Breast epithelium (tissue), 4 donors: Measurements from ENCODE around the gene BEST2. TPM values are rescaled to one million over a fixed set of nuclear protein-coding genes. Genes with fewer than 3 reads are reported as not detected.

ENCODE experiments used
- DNase-seq, 2 donors: peaks; one replicate each; pipeline ENCODE4 v3.0.0-alpha.2; 2019; ENCODE audit warnings: low spot score in 2 of 2
- H3K27ac ChIP-seq, 2 donors: fragments of 200-600 bp; sonication (generic) in 1 of 2; one replicate each; pipeline ENCODE4 v1.5.1; 2016 to 2019; ENCODE audit warnings: mild to moderate bottlenecking in 1 of 2
- H3K27me3 ChIP-seq, 2 donors: fragments of 200-600 bp; sonication (generic) in 1 of 2; one replicate each; pipeline versions ENCODE4 v1.5.1 to v1.6.0; 2017 to 2019; ENCODE audit warnings: control low read depth in 1 of 2, mild to moderate bottlenecking in 1 of 2
- H3K36me3 ChIP-seq: fragments of 200-600 bp; one replicate; pipeline ENCODE4 v1.5.1; 2019
- H3K4me1 ChIP-seq, 2 donors: fragments of 200-600 bp; sonication (generic); one replicate each; pipeline ENCODE4 v1.5.1; 2016 to 2019; ENCODE audit warnings: control low read depth in 1 of 2
- H3K4me3 ChIP-seq, 3 donors: fragments of 200-600 bp; sonication (generic); 1 replicate in 2 of 3; 2 replicates in 1 of 3; pipeline ENCODE4 v1.5.1; 2016 to 2019; ENCODE audit warnings: mild to moderate bottlenecking in 3 of 3, moderate library complexity in 2 of 3
- H3K9me3 ChIP-seq, 2 donors: fragments of 200-600 bp; sonication (generic) in 1 of 2; one replicate each; pipeline ENCODE4 v1.5.1; 2016 to 2019; ENCODE audit warnings: control low read depth in 1 of 2
- CTCF ChIP-seq, 3 donors: fragments of 450-650 bp; IDR thresholded peaks; one replicate each; pipeline ENCODE4 v1.5.1; 2016 to 2017; ENCODE audit warnings: antibody characterized with exemption in 3 of 3, mild to moderate bottlenecking in 3 of 3, moderate library complexity in 3 of 3
- POLR2A ChIP-seq: fragments of 450-650 bp; IDR thresholded peaks from one replicate; pipeline ENCODE4 v1.6.1; 2016; ENCODE audit warnings: antibody characterized with exemption, mild to moderate bottlenecking, moderate library complexity
- POLR2AphosphoS5 ChIP-seq, 3 donors: sonication (generic); formaldehyde crosslinking; IDR thresholded peaks; one replicate each; pipeline ENCODE4 v1.6.1; 2017; ENCODE audit warnings: antibody characterized with exemption in 3 of 3
- intact Hi-C: fragments of 100-400 bp; cut with DNase I; formaldehyde crosslinking; loops from one replicate; pipeline ENCODE4 v1.15.1; 2023; ENCODE audit warnings: low total_unique reads
- total RNA-seq, 3 donors: library from RNA; depleted of rRNA; stranded (reverse); fragments of >200 nt; gene quantifications; one replicate each; pipeline ENCODE4 v1.1.0, GENCODE V29; 2016

The BEST2 gene
- total RNA-seq, 3 donors from 2014 or later: not detected

DNA sequence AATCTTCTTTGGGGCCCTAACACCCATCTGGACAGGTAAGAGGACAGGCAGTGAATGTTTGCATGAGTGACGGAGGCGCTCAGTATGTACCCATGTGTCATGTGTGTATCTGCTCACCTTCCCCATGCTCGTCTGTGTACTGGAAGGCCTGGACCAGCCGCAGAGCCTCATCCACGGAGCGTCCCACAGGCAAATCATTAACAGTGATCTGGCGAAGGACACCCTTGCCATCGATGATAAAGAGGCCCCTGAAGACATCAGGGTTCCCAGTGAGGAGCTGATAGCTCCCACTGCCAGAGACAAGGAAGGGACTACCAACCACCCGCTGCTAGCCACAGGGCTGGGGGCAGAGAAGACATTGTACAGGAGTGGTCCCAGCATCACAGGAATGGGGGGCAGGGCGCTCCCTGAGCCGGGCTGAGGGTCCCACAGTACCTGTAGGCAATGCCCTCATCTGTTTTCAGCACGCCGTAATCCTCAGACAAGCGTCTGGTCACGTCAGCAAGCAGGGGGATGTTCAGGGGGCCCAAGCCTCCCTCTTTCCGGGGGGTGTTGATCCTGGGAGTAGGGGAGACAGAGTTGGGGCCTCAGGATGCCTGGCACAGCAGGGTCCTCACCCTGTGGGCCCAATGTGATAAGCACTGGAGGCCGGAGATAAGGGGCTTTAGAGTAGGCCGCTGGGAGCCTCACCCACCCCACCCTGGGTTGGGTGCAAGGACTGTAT is 48.3 kb downstream of the BEST2 start:
- TF ChIP-seq CTCF (IDR thresholded peaks at IDR 0.05) (no peak), POLR2AphosphoS5 (IDR thresholded peaks at IDR 0.05) (no peak), POLR2A (no peak)
- no peak overlapping the region for H3K27ac ChIP-seq
- intact Hi-C loops: no loop called here
- peak overlapping the region in 1 of 3 donors; percentile 89 for H3K4me3 ChIP-seq
- no peaks in the 10 kb centered on the region for H3K27me3 ChIP-seq
- H3K9me3 ChIP-seq: no peaks in the 10 kb centered on the region
- H3K36me3 ChIP-seq: no peaks in the 10 kb centered on the region
- peaks cover 0 to 13% of the 10 kb centered on the region in 2 donors for H3K4me1 ChIP-seq
- DNase-seq: no peak

DNA sequence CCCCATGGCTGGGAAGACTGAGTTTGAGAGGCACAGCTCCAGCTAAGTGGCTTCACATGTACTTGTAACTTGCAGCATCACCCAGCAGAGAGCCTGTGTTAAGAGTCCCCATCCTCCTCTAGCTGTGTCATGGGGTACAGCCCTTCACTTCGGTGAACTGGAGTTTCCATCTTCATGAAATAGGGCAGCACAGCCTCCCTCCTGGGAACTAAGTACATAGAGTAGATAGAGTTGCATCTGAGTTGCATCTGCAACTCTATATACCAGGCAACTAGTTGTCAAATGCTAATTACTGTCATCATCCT is 48.8 kb downstream of the BEST2 start:
- no peak for TF ChIP-seq POLR2A
- no peak for TF ChIP-seq CTCF (IDR thresholded peaks at IDR 0.05)
- TF ChIP-seq POLR2AphosphoS5 (IDR thresholded peaks at IDR 0.05): no peak
- no peak for DNase-seq
- intact Hi-C loops: no loop called here
- H3K36me3 ChIP-seq: no peaks in the 10 kb centered on the region
- no peaks in the 10 kb centered on the region for H3K27me3 ChIP-seq
- H3K4me3 ChIP-seq: peak overlapping the region; percentile 77 to 96 (median 89)
- H3K9me3 ChIP-seq: no peaks in the 10 kb centered on the region
- H3K4me1 ChIP-seq: peaks cover 0 to 13% of the 10 kb centered on the region in 2 donors
- no peak overlapping the region for H3K27ac ChIP-seq

- H3K9me3 ChIP-seq: no peaks in the 10 kb centered on the region
- no peaks in the 10 kb centered on the region for H3K27me3 ChIP-seq
- peak overlapping the region; percentile 77 to 96 (median 89) for H3K4me3 ChIP-seq
- no peaks in the 10 kb centered on the region for H3K36me3 ChIP-seq
- peaks cover 0 to 13% of the 10 kb centered on the region in 2 donors for H3K4me1 ChIP-seq
- peak overlapping the region; percentile 74 to 87 for H3K27ac ChIP-seq
- no peak for TF ChIP-seq CTCF (IDR thresholded peaks at IDR 0.05)
- TF ChIP-seq POLR2AphosphoS5 (IDR thresholded peaks at IDR 0.05): no peak
- TF ChIP-seq POLR2A: no peak
- no peak for DNase-seq
- intact Hi-C loops: no loop called here
These were observed 49.4 kb downstream of the BEST2 start for GRCh38 chr19:12800923-12801465.

DNA sequence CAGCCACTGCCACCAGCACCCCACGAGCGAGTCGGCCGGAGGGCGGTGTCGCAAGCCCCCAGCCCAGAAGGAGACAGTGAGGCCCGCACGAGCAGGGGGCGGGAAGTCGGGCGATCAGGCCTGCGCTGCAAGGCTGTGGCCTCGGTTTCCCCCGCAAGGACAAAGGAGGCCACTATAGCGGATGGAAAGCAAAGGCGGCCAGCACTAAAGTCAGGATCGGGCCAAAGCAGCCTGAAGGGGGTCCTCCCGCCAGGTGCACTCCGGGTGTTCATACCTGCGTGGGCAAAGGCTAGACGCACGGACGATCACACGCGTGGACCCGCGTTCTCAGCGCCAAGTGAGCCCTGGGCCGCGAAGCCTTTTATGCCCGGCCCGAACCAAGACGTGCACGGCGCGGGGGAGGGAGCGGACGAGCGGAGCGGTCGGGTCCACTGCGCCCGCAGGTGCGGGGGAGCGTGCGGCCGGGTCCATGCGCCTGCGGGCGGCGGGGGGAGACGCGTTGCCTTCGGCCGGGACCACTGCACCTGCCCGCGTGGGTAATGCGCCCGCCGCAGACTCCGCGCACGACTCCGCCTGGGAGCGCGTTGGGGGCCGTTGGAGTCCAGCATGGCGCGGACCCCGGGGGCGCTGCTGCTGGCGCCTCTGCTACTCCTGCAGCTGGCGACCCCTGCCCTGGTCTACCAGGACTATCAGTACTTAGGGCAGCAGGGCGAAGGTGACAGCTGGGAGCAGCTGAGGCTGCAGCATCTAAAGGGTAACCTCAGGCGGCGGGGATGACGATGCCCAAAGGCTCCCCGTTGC is 50.1 kb downstream of the BEST2 start, which contains the start of the genes PRDX2 and THSD8:
TSS of gene PRDX2 (minus strand) at position 335 of the 801 bp plus-strand sequence. CDS start 539 bp downstream, outside the sequence.
TSS of gene THSD8 (plus strand) at position 604 of the 801 bp plus-strand sequence. CDS start at position 607, 3 bp downstream.
- H3K36me3 ChIP-seq: no peaks in the 10 kb centered on the region
- DNase-seq: peak in 1 of 2 donors; percentile 76
- TF ChIP-seq CTCF (IDR thresholded peaks at IDR 0.05) (peak in 1 of 3 donors; percentile 13), POLR2AphosphoS5 (IDR thresholded peaks at IDR 0.05) (peak; percentile 70 to 83 (median 83)), POLR2A (peak; percentile 51)
- peak within 1 kb of the TSS; percentile 77 to 96 (median 89) for H3K4me3 ChIP-seq
- H3K27me3 ChIP-seq: no peaks in the 10 kb centered on the region
- intact Hi-C loops: no loop called here
- peak within 1 kb of the TSS; percentile 74 to 87 for H3K27ac ChIP-seq
- no peaks in the 10 kb centered on the region for H3K9me3 ChIP-seq
- peaks cover 0 to 7% of the 10 kb centered on the region in 2 donors for H3K4me1 ChIP-seq
